GM12801 (cell line): ENCODE measurements around the gene ZC3H4.

Experiments used
- TF ChIP-seq, protein P1 (sequence below): IDR thresholded peaks from one replicate; pipeline ENCODE4 v1.5.1; 2011; ENCODE audit warnings: control low read depth; ENCODE audit not compliant: insufficient read length; ENCODE audit errors: extremely low read depth

ZC3H4 gene

DNA sequence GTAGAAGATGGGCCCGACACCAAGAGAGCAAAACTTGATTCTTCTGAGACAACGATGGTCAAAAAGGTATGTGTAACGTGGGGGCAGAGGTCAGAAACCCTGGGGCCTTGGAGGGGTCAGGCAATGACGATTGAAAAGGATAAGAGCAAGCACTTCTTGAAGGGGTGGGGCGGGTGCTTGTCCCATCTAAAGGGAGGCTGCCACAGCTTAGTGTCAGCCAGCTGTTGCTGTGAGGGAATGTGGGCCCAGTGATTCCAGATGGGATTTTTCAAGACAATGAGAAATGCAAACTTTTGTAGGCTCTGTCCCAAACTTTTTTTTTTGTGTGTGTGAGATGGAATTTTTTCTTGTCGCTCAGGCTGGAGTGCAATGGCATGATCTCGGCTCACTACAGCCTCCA, 41.6 kb upstream of the ZC3H4 start:
- TF ChIP-seq, protein P1, sequence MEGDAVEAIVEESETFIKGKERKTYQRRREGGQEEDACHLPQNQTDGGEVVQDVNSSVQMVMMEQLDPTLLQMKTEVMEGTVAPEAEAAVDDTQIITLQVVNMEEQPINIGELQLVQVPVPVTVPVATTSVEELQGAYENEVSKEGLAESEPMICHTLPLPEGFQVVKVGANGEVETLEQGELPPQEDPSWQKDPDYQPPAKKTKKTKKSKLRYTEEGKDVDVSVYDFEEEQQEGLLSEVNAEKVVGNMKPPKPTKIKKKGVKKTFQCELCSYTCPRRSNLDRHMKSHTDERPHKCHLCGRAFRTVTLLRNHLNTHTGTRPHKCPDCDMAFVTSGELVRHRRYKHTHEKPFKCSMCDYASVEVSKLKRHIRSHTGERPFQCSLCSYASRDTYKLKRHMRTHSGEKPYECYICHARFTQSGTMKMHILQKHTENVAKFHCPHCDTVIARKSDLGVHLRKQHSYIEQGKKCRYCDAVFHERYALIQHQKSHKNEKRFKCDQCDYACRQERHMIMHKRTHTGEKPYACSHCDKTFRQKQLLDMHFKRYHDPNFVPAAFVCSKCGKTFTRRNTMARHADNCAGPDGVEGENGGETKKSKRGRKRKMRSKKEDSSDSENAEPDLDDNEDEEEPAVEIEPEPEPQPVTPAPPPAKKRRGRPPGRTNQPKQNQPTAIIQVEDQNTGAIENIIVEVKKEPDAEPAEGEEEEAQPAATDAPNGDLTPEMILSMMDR, result no peak

DNA sequence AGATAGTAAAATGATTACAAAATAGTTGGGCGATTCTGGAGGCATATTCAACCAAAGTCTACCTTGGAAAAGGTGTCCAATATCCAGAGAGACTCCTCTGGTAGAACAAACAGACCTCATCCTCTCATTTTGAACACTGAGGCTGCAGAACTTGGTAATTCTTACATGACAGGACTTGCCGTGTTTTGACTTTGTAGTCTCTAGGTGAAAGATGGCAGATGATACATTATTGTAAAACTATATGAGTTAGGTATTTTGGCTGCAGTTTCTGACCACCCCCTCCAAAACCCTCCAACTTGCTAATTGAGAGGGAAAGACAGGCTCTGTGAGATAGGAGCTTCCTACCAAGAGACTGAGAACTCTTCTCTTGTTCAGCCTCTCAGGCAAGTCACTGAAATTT, 39.7 kb upstream of the ZC3H4 start:
- TF ChIP-seq, protein P1, result no peak

DNA sequence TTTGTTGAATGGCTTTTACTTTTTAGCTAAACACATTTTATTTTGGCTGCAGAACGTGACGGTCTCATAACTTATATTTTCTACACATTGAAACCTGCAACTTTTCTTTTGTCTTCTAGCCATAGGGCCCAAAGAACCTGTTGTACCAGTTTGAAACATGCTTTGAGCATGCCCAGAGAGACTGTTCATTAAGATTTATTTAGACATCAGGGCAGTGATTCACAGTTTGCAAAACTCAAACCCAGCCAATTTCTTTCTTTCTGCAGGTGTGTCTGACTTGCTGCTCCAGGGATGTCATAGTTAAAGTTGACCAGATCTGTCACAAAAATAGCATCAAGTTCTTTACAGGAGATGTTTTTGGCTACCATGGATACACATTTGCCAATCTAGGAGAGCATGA, 39.1 kb upstream of the ZC3H4 start:
- TF ChIP-seq, protein P1, result no peak

DNA sequence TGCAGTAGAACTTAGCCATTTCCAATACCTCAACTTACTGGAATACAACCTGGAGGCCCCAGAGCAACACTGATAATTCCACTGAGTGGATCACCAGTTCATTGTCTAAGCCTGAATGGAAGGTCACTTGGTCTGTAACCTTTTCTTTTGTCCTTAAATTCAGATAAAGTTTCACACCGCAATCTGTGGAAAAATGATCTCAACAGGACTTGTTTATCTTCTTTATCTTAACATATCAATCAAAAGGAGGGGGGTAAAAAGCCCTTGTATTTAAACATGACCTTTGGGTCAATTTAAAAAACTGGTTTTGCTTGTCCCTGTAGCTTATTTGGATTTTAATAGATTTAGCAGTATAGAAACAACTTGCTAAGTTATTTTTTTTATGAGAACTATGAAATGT, 38.6 kb upstream of the ZC3H4 start:
- TF ChIP-seq, protein P1, result no peak

DNA sequence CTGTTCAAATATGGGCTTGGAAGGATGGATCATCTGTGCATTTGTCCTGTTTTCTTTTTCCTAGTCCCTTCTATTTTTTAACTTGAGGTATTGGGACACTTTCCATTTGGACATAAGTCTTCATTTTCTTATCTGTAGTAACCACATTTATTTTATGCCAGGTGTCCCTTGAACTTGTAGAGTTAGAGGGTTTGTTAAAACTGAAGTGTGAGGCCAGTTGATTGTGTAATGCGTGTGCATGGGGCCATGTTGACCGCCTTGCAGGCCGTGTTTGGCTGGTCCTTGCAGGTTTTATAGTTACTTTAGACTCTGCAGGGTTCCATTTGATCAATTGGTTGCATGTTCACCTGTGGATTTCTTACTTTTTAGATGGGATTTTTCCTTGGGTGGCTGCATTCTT, 38.1 kb upstream of the ZC3H4 start:
- TF ChIP-seq, protein P1, result no peak

DNA sequence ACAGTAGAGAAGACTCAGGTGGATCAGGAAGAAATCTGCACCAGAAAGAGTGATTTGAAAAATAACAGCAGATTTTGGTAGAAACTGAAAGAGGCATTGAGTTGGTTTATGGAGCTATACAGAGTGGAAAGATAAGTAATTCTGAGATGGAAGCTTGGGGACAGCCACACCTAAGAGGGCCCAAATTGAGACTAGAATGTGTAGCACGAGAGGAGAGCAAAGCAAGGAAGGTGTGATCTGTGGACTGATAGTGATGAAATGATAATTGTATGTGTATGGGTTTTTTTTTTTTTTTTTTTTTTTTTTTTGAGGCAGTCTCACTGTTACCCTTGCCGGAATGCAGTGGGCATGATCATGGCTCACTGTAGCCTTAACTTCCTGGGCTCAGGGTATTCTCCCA, 33.3 kb upstream of the ZC3H4 start:
- TF ChIP-seq, protein P1, result no peak

DNA sequence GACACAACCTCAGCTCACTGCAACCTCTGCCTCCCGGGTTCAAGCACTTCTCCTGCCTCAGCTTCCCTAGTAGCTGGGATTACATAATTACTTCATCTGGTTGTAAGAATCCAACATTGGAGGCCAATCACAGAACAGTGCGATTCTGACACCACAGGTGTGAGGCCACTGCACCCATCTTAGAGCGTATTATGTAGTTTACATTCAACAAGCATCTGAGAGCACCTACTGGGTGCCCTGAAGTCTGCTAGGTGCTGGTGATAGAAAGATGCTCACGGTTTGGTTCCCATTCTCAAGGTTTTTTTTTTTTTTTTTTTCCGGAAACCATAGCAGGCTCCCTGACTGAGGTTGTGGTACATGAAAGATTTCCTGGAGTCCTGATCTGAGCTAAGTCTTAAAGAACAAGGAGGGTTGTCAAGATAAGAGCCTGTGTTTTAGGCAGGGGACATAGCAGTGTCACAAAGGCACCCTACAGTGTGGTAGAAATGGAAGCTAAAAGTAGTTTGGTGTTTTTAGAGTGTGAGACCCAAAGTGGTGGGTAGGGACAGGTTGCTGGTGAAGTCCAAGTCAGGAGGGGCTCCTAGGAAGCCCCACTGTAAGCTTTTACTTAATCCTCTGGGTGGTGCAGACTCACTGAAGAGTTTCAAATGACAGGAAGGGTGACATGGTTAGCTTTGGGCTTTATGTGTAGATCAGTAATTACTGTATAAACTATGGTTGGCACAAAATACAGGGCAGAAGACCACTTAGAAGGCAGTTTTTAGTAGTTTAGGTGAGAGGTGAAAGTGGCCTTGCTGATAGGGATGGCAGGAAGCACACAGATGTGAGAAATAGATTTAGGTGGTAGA, 32.3 kb upstream of the ZC3H4 start:
- TF ChIP-seq, protein P1, result no peak
